Endodermal cell (in vitro differentiated cells): ENCODE data around the gene OGFR. TPM values are rescaled to one million over a fixed set of nuclear protein-coding genes. Genes with fewer than 3 reads are reported as not detected.

ENCODE experiments used
- DNase-seq: peaks from one replicate; pipeline ENCODE4 v3.0.0-alpha.2; 2017
- H3K27ac ChIP-seq: 2 replicates; pipeline ENCODE4 v1.5.1; 2013; ENCODE audit warnings: mild to moderate bottlenecking, low read depth, low read length, moderate library complexity
- H3K27me3 ChIP-seq: 2 replicates; pipeline ENCODE4 v1.6.1; 2013; ENCODE audit warnings: mild to moderate bottlenecking, low read length, moderate library complexity; ENCODE audit not compliant: insufficient read depth, control insufficient read depth, poor library complexity, severe bottlenecking
- H3K36me3 ChIP-seq: 2 replicates; pipeline ENCODE4 v1.7.0; 2013; ENCODE audit warnings: mild to moderate bottlenecking, low read length, moderate library complexity; ENCODE audit not compliant: control insufficient read depth, insufficient read depth
- H3K4me1 ChIP-seq: one replicate; pipeline ENCODE4 v1.7.0; 2013; ENCODE audit warnings: low read length; ENCODE audit not compliant: control insufficient read depth, insufficient read depth
- H3K4me3 ChIP-seq: 2 replicates; pipeline ENCODE4 v1.5.1; 2013; ENCODE audit warnings: mild to moderate bottlenecking, low read length, moderate library complexity
- H3K9ac ChIP-seq: 2 replicates; pipeline ENCODE4 v1.6.1; 2013; ENCODE audit warnings: mild to moderate bottlenecking, low read length, moderate library complexity; ENCODE audit not compliant: poor library complexity, severe bottlenecking; ENCODE audit errors: extremely low read depth
- H3K9me3 ChIP-seq: 2 replicates; pipeline ENCODE4 v1.6.1; 2013; ENCODE audit warnings: mild to moderate bottlenecking, low read length, moderate library complexity; ENCODE audit not compliant: control insufficient read depth
- H3K27ac Mint-ChIP-seq: 2 replicates; pipeline ENCODE4 v1.8.0; 2020; ENCODE audit warnings: mixed read lengths
- H3K27me3 Mint-ChIP-seq: 2 replicates; pipeline ENCODE4 v1.8.0; 2021; ENCODE audit warnings: mild to moderate bottlenecking, mixed read lengths; ENCODE audit not compliant: insufficient read depth
- H3K36me3 Mint-ChIP-seq: 2 replicates; pipeline ENCODE4 v1.8.0; 2020; ENCODE audit warnings: low read depth, mixed read lengths
- H3K4me1 Mint-ChIP-seq: 2 replicates; pipeline ENCODE4 v1.8.0; 2020; ENCODE audit warnings: mixed read lengths
- H3K4me3 Mint-ChIP-seq: 2 replicates; pipeline ENCODE4 v1.8.0; 2020; ENCODE audit warnings: mild to moderate bottlenecking, moderate library complexity, mixed read lengths
- H3K9me3 Mint-ChIP-seq: 2 replicates; pipeline ENCODE4 v1.8.0; 2020; ENCODE audit warnings: mild to moderate bottlenecking, mixed read lengths
- CTCF ChIP-seq: fragments of 200-600 bp; sonication (generic); conservative IDR thresholded peaks from 2 replicates; pipeline ENCODE4 v1.5.0; 2021; ENCODE audit warnings: antibody characterized with exemption, mild to moderate bottlenecking
- WGBS, 2 experiments: methylation state at CpG; one replicate each; pipeline versions ENCODE4 v1.1.5 to v1.1.7; 2013; ENCODE audit warnings: missing lambda C conversion rate in 2 of 2, mixed read lengths in 1 of 2; ENCODE audit not compliant: insufficient coverage in 1 of 2, insufficient read length in 1 of 2; 5-methylcytosine and 5-hydroxymethylcytosine counted together
- total RNA-seq, 2 donors: library from RNA; stranded (reverse); fragmentation: NEBNext Ultra II Directional in 1 of 2; extraction: Animal tissue kit (Norgen Biotek cat#: 25700) in 1 of 2; gene quantifications; 2 replicates in 1 of 2; 3 replicates in 1 of 2; pipeline ENCODE4 v1.2.1, GENCODE V29; 2021

OGFR gene
- total RNA-seq, 2 donors from 2014 or later: 28.1 to 28.5 TPM

- Histone ChIP-seq H3K4me3 (no peak overlapping the region), H3K27me3 (no peaks in the 10 kb centered on the region), H3K9me3 (no peaks in the 10 kb centered on the region), H3K4me1 (no peaks in the 10 kb centered on the region), H3K9ac (no peak overlapping the region), H3K36me3 (peaks cover 32% of the 10 kb centered on the region), H3K27ac (no peak overlapping the region)
- Mint-ChIP-seq H3K4me1 (no peaks in the 10 kb centered on the region), H3K4me3 (no peak overlapping the region), H3K9me3 (no peaks in the 10 kb centered on the region), H3K36me3 (peaks cover 8% of the 10 kb centered on the region), H3K27ac (no peak overlapping the region), H3K27me3 (no peaks in the 10 kb centered on the region)
- no peak for DNase-seq
- TF ChIP-seq CTCF: no peak
- 92 to 96% methylated on average over 14 to 24 of the region's 24 CpGs for WGBS, 2 experiments
These were observed 5.1 kb downstream of the OGFR start for GRCh38 chr20:62809530-62810428.

- Mint-ChIP-seq H3K9me3 (no peaks in the 10 kb centered on the region), H3K27me3 (peaks cover 8% of the 10 kb centered on the region), H3K27ac (no peak overlapping the region), H3K4me1 (peaks cover 14% of the 10 kb centered on the region), H3K36me3 (peaks cover 8% of the 10 kb centered on the region), H3K4me3 (no peak overlapping the region)
- H3K36me3 ChIP-seq: peaks cover 32% of the 10 kb centered on the region
- 96 to 98% methylated on average over 16 to 21 of the region's 21 CpGs for WGBS, 2 experiments
- no peak overlapping the region for H3K4me3 ChIP-seq
- no peak overlapping the region for H3K27ac ChIP-seq
- no peaks in the 10 kb centered on the region for H3K4me1 ChIP-seq
- no peak for TF ChIP-seq CTCF
- H3K9me3 ChIP-seq: no peaks in the 10 kb centered on the region
- H3K27me3 ChIP-seq: no peaks in the 10 kb centered on the region
- no peak for DNase-seq
- no peak overlapping the region for H3K9ac ChIP-seq
These were observed 6.7 kb downstream of the OGFR start for GRCh38 chr20:62811320-62811719.

- Histone ChIP-seq H3K4me1 (no peaks in the 10 kb centered on the region), H3K9ac (no peak overlapping the region), H3K9me3 (no peaks in the 10 kb centered on the region), H3K27ac (no peak overlapping the region), H3K36me3 (peaks cover 32% of the 10 kb centered on the region), H3K27me3 (no peaks in the 10 kb centered on the region), H3K4me3 (no peak overlapping the region)
- Mint-ChIP-seq H3K4me1 (peaks cover 14% of the 10 kb centered on the region), H3K4me3 (no peak overlapping the region), H3K9me3 (no peaks in the 10 kb centered on the region), H3K36me3 (peaks cover 8% of the 10 kb centered on the region), H3K27ac (no peak overlapping the region), H3K27me3 (peaks cover 10% of the 10 kb centered on the region)
- no peak for TF ChIP-seq CTCF
- 93 to 100% methylated on average over 4 to 10 of the region's 10 CpGs for WGBS, 2 experiments
- no peak for DNase-seq
These were observed 7.1 kb downstream of the OGFR start for GRCh38 chr20:62811720-62812119.
